KMS-11 (cell line): ENCODE data around the gene SSBP2.

Experiments
- H2AFZ ChIP-seq: fragments of 200-600 bp; sonication (generic); 2 replicates; pipeline ENCODE4 v1.6.1; 2016; ENCODE audit warnings: antibody characterized with exemption, mixed run types, low read depth
- H3K27ac ChIP-seq: fragments of 200-600 bp; sonication (generic); 2 replicates; pipeline ENCODE4 v1.6.1; 2016; ENCODE audit warnings: mild to moderate bottlenecking, mixed run types
- H3K27me3 ChIP-seq: fragments of 200-600 bp; sonication (generic); 2 replicates; pipeline ENCODE4 v1.6.1; 2017; ENCODE audit warnings: mild to moderate bottlenecking, low read depth, mixed run types, moderate library complexity; ENCODE audit not compliant: insufficient read depth
- H3K36me3 ChIP-seq: fragments of 200-600 bp; sonication (generic); 2 replicates; pipeline ENCODE4 v1.6.1; 2017; ENCODE audit warnings: mild to moderate bottlenecking, mixed run types; ENCODE audit not compliant: insufficient read depth
- H3K4me1 ChIP-seq: fragments of 200-600 bp; sonication (generic); 2 replicates; pipeline ENCODE4 v1.6.1; 2016; ENCODE audit warnings: mild to moderate bottlenecking, low read depth, mixed run types; ENCODE audit not compliant: poor library complexity, severe bottlenecking
- H3K4me2 ChIP-seq: fragments of 200-600 bp; sonication (generic); 2 replicates; pipeline ENCODE4 v1.7.0; 2016; ENCODE audit warnings: mild to moderate bottlenecking, mixed run types
- H3K4me3 ChIP-seq: fragments of 200-600 bp; sonication (generic); IDR thresholded peaks from 2 replicates; pipeline ENCODE4 v1.6.1; 2017; ENCODE audit warnings: low read depth, low read length, mixed read lengths; ENCODE audit not compliant: insufficient read depth
- H3K79me2 ChIP-seq: fragments of 200-600 bp; sonication (generic); 2 replicates; pipeline ENCODE4 v1.6.1; 2016; ENCODE audit warnings: low read depth, mixed run types; ENCODE audit not compliant: insufficient read depth
- H3K9ac ChIP-seq: fragments of 200-600 bp; sonication (generic); 2 replicates; pipeline ENCODE4 v1.6.1; 2016; ENCODE audit warnings: mild to moderate bottlenecking, mixed run types
- H4K20me1 ChIP-seq: fragments of 200-600 bp; sonication (generic); 2 replicates; pipeline ENCODE4 v1.6.1; 2016; ENCODE audit warnings: mild to moderate bottlenecking, mixed run types; ENCODE audit not compliant: insufficient read depth
- TF ChIP-seq, protein P1 (sequence below): fragments of 200-600 bp; sonication (generic); conservative IDR thresholded peaks from 2 replicates; pipeline ENCODE4 v1.6.1; 2017; ENCODE audit warnings: low read depth, mild to moderate bottlenecking, antibody characterized with exemption, low read length, moderate library complexity, mixed read lengths

Gene SSBP2

DNA sequence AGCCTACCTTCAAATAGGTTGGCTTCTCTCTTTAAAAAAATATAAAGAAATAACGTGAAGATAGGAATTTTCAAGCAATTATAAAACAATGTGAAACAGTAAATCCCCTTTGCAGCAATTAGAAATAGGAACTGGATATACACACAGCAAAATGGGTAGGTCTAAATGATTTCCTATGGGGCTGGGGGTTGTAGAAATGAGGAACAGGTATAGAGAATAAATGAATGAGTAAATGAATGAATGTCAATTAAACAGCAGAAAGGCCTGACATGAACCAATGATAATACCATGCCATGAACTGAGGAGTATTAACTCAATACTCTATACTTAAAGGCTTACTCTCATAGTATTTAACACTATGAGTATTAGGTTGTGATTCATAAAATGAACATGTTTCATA, 21.6 kb downstream of the SSBP2 start:
- Histone ChIP-seq H4K20me1 (peaks cover 41% of the 10 kb centered on the region), H3K79me2 (peaks cover 97% of the 10 kb centered on the region), H3K4me1 (peaks cover 37% of the 10 kb centered on the region)

DNA sequence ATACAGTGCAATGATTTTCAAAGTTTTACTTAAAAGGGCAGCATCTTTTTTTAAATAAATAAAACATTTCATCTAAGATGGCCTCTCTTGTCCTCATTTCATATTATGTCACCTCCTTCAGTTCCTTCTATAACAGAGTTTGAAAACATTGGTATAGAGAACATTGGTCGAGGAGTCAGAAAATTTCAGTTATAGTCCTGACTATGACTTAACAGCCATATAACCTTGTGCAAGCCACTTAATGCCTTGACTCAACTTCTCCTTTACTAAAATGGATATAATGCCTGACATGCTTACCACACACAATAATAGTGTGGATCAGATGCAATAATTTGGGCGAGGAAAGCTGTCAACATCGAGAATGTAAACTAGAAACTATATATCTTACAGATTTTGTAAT, 22.6 kb downstream of the SSBP2 start:
- peaks cover 43% of the 10 kb centered on the region for H4K20me1 ChIP-seq
- H3K4me1 ChIP-seq: peaks cover 34% of the 10 kb centered on the region
- no peaks in the 10 kb centered on the region for H3K36me3 ChIP-seq
- no peak overlapping the region for H3K4me2 ChIP-seq
- H3K4me3 ChIP-seq: no peak overlapping the region
- TF ChIP-seq, protein P1, sequence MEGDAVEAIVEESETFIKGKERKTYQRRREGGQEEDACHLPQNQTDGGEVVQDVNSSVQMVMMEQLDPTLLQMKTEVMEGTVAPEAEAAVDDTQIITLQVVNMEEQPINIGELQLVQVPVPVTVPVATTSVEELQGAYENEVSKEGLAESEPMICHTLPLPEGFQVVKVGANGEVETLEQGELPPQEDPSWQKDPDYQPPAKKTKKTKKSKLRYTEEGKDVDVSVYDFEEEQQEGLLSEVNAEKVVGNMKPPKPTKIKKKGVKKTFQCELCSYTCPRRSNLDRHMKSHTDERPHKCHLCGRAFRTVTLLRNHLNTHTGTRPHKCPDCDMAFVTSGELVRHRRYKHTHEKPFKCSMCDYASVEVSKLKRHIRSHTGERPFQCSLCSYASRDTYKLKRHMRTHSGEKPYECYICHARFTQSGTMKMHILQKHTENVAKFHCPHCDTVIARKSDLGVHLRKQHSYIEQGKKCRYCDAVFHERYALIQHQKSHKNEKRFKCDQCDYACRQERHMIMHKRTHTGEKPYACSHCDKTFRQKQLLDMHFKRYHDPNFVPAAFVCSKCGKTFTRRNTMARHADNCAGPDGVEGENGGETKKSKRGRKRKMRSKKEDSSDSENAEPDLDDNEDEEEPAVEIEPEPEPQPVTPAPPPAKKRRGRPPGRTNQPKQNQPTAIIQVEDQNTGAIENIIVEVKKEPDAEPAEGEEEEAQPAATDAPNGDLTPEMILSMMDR: no peak
- no peak overlapping the region for H2AFZ ChIP-seq
- no peaks in the 10 kb centered on the region for H3K27me3 ChIP-seq
- H3K27ac ChIP-seq: no peak overlapping the region
- no peak overlapping the region for H3K9ac ChIP-seq
- peaks cover 97% of the 10 kb centered on the region for H3K79me2 ChIP-seq

More for the DNA sequence above, 21.6 kb downstream of the SSBP2 start:
- TF ChIP-seq, protein P1: no peak
- no peaks in the 10 kb centered on the region for H3K27me3 ChIP-seq
- H3K27ac ChIP-seq: no peak overlapping the region
- no peaks in the 10 kb centered on the region for H3K36me3 ChIP-seq
- H3K4me2 ChIP-seq: no peak overlapping the region
- no peak overlapping the region for H2AFZ ChIP-seq
- H3K9ac ChIP-seq: no peak overlapping the region
- H3K4me3 ChIP-seq: no peak overlapping the region

DNA sequence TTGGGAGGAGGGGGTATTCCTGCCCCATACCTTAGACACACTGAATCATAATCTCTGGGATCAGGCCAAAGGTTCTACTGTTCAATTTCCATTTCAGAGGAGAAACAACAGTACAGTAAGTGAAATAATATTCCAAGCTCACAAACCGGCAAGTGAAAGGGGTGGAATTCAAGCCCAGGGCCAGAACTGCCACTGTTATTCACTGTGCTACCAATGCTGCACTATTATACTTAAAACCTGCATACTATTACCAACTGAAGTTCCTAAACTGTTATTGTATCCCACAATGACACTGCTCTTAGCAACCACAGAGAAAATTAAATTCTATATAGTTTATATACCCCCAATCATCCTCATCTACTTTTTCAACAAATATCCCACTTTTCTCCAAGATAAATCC, 24.6 kb downstream of the SSBP2 start:
- Histone ChIP-seq H3K79me2 (peaks cover 98% of the 10 kb centered on the region), H3K4me2 (no peak overlapping the region), H3K27ac (no peak overlapping the region)

DNA sequence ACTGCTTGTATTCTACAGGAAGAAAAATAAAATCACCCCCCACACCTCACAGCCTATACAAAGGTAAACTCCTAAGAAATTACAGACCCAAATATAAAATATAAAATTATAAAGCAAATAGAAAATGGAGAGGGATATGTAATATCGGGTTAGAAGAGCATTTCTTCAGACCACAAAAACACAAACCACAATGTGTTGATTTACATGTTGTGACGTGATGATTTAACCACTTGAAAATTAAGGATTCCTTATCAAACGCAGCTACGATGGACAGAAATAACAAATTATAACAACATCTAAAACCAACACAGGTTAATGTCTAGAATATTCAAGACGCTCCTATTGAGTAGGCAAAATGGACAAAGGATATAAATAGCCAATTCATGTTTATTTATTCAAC, 26.3 kb downstream of the SSBP2 start:
- Histone ChIP-seq H4K20me1 (peaks cover 64% of the 10 kb centered on the region), H3K4me1 (peaks cover 41% of the 10 kb centered on the region), H3K27me3 (no peaks in the 10 kb centered on the region), H3K36me3 (no peaks in the 10 kb centered on the region), H3K79me2 (peaks cover 98% of the 10 kb centered on the region), H3K4me3 (no peak overlapping the region), H3K9ac (no peak overlapping the region), H3K27ac (no peak overlapping the region), H3K4me2 (no peak overlapping the region), H2AFZ (no peak overlapping the region)
- TF ChIP-seq, protein P1: no peak

More for the DNA sequence above, 24.6 kb downstream of the SSBP2 start:
- Histone ChIP-seq H2AFZ (no peak overlapping the region), H4K20me1 (peaks cover 46% of the 10 kb centered on the region), H3K9ac (no peak overlapping the region), H3K4me3 (no peak overlapping the region), H3K36me3 (no peaks in the 10 kb centered on the region), H3K4me1 (peaks cover 42% of the 10 kb centered on the region), H3K27me3 (no peaks in the 10 kb centered on the region)
- TF ChIP-seq, protein P1: no peak
